Bone marrow (tissue), 2 donors: Measurements from ENCODE around the gene INCENP.

Experiments used
- DNase-seq, 2 donors: peaks; one replicate each; lab custom pipeline; 2025; lab: John Stamatoyannopoulos, UW

INCENP gene

GRCh38 chr11:62141111-62142042, 17.6 kb downstream of the INCENP start:
- DNase-seq = no peak

GRCh38 chr11:62142043-62142375, 18.2 kb downstream of the INCENP start:
- no peak for DNase-seq

DNA sequence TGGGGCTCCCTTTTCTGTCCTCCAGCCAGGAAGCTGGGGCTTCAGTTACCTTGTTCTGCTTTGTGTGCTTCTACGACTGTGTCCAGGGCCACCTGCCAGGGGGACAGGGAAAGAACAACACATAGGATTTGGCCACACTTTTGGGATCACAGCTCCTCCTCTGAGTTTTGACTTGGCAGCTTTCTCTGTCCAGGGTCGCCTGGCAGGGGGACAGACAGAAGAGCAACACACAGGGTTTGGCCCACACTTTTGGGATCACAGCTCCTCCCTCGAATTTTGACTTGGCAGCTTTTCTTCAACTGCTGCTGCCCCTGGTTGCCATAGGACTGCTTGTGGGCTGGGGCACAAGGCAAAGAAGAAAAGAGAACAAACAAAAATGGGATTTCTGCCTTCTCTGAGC, 19.1 kb downstream of the INCENP start:
- no peak for DNase-seq

DNA sequence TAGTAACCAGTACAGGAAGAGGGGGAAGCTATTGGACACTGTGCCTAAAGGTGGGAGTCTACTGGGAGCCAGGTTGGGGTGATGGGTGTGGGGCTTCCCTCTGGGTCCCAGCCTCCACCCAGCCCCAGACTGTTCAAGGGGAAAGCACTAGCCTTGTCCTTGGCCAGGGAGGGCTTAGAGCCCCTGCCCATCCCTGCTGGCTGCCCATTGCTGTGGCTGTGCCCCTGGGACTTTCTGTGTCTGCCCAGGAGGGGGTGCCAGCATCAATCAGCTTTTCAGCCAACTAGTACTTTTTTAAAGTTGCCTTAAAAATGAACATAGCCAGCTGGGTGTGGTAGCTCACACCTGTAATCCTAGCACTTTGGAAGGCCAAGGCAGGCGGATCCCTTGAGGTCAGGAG, 19.9 kb downstream of the INCENP start:
- no peak for DNase-seq

- DNase-seq = no peak
Observed at GRCh38 chr11:62144641-62145255, 20.9 kb downstream of the INCENP start.

- no peak for DNase-seq
Observed at GRCh38 chr11:62145261-62145871, 21.6 kb downstream of the INCENP start.

DNA sequence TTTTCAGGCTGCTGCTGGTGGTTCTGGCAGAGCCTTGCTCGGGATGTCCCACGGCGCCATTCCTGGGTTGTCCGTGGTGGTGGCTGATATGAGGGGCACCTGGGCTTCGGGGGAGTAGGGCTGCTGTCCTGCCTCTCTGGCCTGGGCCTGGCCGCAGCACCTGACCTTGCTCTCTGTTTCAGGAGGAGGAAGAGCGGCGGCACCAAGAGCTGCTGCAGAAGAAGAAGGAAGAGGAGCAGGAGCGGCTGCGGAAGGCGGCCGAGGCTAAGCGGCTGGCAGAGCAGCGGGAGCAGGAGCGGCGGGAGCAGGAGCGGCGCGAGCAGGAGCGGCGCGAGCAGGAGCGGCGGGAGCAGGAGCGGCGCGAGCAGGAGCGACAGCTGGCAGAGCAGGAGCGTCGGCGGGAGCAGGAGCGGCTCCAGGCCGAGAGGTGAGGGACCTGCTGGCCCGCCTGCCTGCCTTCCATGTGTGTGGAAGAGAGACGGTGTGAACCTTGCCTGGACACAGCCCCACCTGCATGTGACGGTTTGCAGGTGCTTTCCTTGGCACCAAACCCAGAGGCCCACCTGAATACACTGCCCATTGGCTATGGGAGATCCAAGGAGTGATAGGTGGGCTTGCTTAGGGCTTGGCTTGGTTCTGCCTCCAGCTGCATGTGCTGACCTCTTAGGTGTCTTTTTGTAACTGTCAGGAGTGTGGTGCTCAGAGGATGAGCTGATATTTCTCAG, 22.8 kb downstream of the INCENP start:
- no peak for DNase-seq

GRCh38 chr11:62147545-62147944, 23.7 kb downstream of the INCENP start:
- no peak for DNase-seq

DNA sequence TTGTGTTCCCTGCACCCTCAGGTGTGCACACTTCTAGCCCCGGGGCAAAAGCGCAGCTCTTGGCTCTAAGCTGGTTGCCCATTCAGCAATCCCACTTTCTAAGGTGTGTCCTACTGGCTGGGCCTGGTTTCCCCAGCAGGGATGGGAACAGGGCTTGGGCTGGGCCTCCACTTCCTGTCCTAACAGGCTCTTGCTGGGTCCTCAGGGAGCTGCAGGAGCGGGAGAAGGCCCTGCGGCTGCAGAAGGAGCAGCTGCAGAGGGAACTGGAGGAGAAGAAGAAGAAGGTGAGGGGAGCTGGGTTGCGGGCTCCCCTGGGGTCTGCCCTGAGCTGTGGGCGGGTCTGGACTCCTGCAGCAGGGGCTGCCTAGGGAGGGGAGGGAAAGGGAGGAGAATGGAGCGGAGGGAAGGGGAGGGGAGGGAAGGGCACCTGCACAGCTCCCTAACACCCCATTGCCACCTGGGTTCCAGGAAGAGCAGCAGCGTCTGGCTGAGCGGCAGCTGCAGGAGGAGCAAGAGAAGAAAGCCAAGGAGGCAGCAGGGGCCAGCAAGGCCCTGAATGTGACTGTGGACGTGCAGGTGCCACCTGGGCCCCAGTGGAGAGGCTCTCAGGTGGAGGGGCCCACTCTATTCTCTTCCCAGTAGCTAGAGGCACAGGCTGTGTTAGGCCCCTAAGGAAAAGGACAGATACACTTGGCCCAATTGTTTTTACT, 24.6 kb downstream of the INCENP start:
- DNase-seq = no peak

DNA sequence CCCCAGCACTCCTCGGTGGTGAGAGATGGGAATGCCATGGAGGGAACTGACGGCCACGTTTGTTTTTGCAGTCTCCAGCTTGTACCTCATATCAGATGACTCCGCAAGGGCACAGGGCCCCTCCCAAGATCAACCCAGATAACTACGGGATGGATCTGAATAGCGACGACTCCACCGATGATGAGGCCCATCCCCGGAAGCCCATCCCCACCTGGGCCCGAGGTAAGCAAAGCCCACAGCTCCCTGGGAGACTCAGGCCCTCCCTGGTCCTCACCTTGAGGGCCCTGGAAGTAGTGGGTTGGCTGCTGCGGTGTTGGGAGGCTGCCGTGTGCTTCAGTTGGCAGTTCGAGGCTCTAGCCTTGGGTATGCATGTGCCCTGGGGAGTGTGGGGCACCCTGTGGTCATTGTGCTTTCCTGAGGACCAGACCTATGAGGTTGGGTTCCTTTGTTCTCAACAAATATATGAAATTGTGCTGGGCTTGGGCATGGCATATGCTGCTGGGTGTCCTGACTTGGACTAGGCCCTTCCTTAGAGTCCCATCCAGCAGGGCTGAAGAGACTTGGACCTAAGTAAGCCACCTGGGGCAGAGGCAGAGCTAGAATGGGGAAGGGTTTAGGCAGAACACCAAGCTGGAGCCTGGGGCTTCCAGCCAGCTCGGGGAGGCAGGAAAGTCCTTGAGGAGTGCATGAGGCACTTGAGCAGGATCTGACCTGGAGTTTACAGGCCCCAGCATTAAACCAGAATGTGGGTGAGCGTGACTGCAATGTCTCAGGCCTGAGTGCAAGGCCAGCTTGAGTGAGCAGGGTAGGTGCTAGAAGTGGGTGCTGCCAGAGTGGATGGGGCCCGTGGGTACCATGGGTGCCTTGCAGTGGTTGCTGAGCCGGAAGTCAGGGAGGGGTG, 26.4 kb downstream of the INCENP start:
- DNase-seq = no peak

DNA sequence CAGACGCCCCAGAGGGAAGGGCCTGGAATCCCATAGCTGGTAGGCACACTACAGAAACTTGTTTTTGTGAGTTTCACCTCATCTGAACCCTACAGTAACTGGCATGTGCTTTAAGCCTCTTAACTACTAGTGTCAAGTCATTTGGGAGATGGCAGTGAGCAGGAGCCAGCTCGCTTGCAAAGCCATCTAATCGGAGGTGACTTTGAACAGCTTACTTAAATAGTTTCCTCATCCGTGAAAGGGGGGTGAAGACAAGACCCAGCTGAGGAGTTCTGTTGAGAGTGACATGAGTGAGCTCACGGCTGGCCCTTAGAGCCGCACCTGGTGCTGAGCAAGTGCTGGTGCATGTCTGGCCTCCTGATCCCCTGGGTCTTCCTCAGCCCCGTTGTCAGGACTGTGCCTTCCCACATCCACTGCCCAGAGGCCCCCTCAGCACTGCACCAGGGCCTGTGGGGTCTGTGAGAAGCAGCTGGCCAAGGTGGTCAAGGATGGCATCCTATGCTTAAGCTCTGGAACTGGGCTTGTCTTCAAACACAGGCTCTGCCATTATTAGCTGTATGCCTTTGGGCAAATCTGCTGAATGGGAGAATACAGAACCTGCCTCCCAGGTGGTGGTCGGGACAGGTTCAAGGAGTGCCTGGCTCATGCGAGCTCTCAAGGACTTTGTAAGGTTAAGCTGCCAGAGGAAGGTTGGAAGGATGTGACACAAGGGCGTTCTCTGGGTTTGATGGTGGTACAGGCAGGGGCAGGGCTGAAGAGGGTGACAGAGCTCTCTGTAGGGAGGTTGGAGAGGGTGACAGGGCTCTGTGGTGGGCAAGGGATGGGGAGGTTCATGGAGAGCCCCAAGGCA, 27.3 kb downstream of the INCENP start:
- no peak for DNase-seq

GRCh38 chr11:62151737-62152102, 27.9 kb downstream of the INCENP start:
- no peak for DNase-seq

GRCh38 chr11:62152245-62153086, 28.7 kb downstream of the INCENP start:
- no peak for DNase-seq

GRCh38 chr11:62153087-62153395, 29.2 kb downstream of the INCENP start:
- DNase-seq = no peak

- DNase-seq = no peak
Observed at GRCh38 chr11:62153617-62154016, 29.8 kb downstream of the INCENP start.

DNA sequence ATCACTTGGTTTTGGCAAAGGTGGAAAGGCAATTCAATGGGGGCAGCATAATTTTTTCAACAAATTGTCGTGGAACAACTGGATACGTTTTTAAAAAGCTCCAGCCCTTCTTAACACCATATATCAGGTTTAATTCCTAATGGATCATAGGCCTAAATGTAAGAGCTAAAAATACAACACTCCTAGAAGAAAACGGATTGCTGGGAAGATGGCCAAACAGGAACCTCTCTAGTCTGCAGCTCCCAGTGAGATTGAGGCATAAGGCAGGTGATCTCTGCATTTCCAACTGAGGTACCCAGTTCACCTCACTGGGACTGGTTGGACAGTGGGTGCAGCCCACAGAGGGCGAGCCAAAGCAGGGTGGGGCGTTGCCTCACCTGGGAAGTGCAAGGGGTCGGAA, 33.8 kb downstream of the INCENP start:
- no peak for DNase-seq

GRCh38 chr11:62166371-62166770, 42.6 kb downstream of the INCENP start:
- no peak for DNase-seq

DNA sequence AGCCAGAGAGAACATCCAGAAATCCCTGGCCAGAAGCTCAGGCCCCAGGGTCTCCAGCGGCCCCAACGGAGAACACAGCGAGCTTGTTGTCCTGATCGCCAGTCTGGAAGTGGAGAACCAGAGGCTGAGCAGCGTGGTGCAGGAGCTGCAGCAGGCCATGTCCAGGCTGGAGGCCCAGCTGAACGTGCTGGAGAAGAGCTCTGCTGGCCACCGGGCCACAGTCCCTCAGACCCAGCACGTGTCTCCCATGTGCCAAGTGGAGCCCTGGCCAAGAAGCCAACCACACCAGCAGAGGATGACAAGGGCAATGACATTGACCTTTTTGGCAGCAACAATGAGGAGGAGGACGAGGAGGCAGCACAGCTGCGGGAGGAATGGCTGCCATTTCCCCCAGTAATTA, 45.6 kb downstream of the INCENP start:
- no peak for DNase-seq

DNA sequence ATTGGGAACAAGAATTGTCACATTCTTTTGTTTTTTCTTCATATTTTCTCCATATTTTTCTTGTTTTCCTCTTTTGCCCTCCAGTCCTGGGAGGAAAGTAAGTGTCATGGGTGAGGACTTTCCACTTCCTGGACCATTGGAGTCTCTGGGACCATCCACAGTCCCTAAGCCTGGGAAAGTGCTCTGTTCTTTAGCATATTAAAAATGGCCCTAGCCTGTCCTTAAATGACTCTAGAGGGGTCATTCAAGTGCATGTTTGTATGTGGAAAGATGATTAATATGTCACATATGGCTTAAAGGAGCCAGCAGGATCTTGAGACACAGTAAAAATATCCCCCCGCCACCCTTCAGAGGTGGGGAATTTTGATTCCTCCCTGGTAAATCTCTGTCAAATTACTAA, 46.1 kb downstream of the INCENP start:
- no peak for DNase-seq
